SK-N-SH (cell line): ENCODE results near the gene KRTAP9-7. TPM values are rescaled to one million over a fixed set of nuclear protein-coding genes. Genes with fewer than 3 reads are reported as not detected.

Experiments used
- CTCF ChIA-PET: fragments of 300-600, 350-600 bp; formaldehyde crosslinking; extraction: SDS; loops from one replicate; lab custom pipeline; 2021; lab: Yijun Ruan, JAX
- POLR2A ChIA-PET: fragments of 350-600 bp; sonication (Branson Sonifier 250); formaldehyde crosslinking; extraction: SDS; loops from one replicate; lab custom pipeline; 2020; ENCODE audit warnings: antibody characterized with exemption, inconsistent platforms; lab: Yijun Ruan, JAX
- DNase-seq: peaks from one replicate; pipeline ENCODE4 v3.0.0; 2012
- H2AFZ ChIP-seq: fragments of 200-600 bp; sonication (generic); 2 replicates; pipeline ENCODE4 v1.8.1; 2016; ENCODE audit warnings: antibody characterized with exemption, mild to moderate bottlenecking, low read depth
- H3F3A ChIP-seq: fragments of 200-600 bp; sonication (generic); replicated peaks from 2 replicates; pipeline ENCODE3; 2016; ENCODE audit warnings: antibody characterized with exemption, mild to moderate bottlenecking; ENCODE audit not compliant: insufficient read depth
- H3K27ac ChIP-seq, 2 experiments: fragments of 200-500 bp in 1 of 2; fragments of 200-600 bp in 1 of 2; sonication (Bioruptor generic) in 1 of 2; sonication (generic), shearing (Covaris generic) in 1 of 2; 2 replicates each; pipeline versions ENCODE4 v1.5.1 to v1.6.1; 2014 to 2016; ENCODE audit warnings: low read depth in 2 of 2, inconsistent platforms in 1 of 2, low read length in 1 of 2, mild to moderate bottlenecking in 1 of 2, mixed read lengths in 1 of 2
- H3K27me3 ChIP-seq: fragments of 200-600 bp; sonication (generic), shearing (Covaris generic); 2 replicates; pipeline ENCODE4 v1.6.1; 2016; ENCODE audit warnings: mixed run types; ENCODE audit not compliant: insufficient read depth
- H3K36me3 ChIP-seq, 2 experiments: fragments of 200-500 bp in 1 of 2; fragments of 200-600 bp in 1 of 2; sonication (Bioruptor generic) in 1 of 2; sonication (generic) in 1 of 2; replicated peaks in 1 of 2; 2 replicates each; pipeline versions ENCODE3 to v1.5.1; 2014 to 2016; ENCODE audit warnings: low read length in 1 of 2, mild to moderate bottlenecking in 1 of 2; ENCODE audit not compliant: insufficient read depth in 2 of 2, control insufficient read depth in 1 of 2
- H3K4me1 ChIP-seq, 2 experiments: fragments of 200-500 bp in 1 of 2; fragments of 200-600 bp in 1 of 2; sonication (Bioruptor generic) in 1 of 2; sonication (generic), shearing (Covaris generic) in 1 of 2; 2 replicates each; pipeline versions ENCODE4 v1.5.1 to v1.6.1; 2014 to 2016; ENCODE audit warnings: low read depth in 1 of 2, low read length in 1 of 2, mixed run types in 1 of 2; ENCODE audit not compliant: insufficient read depth in 2 of 2, control insufficient read depth in 1 of 2
- H3K4me2 ChIP-seq: fragments of 200-600 bp; sonication (generic), shearing (Covaris generic); 2 replicates; pipeline ENCODE4 v1.6.1; 2017; ENCODE audit warnings: mixed run types
- H3K4me3 ChIP-seq, 2 experiments: fragments of 200-500 bp in 1 of 2; fragments of 200-600 bp in 1 of 2; sonication (Bioruptor generic) in 1 of 2; sonication (generic), shearing (Covaris generic) in 1 of 2; 2 replicates each; pipeline versions ENCODE4 v1.5.1 to v1.8.1; 2014 to 2016; ENCODE audit warnings: low read depth in 2 of 2, inconsistent platforms in 1 of 2, low read length in 1 of 2, mild to moderate bottlenecking in 1 of 2, mixed read lengths in 1 of 2, moderate library complexity in 1 of 2
- H3K79me2 ChIP-seq: fragments of 200-600 bp; sonication (generic); 2 replicates; pipeline ENCODE4 v1.8.1; 2017; ENCODE audit warnings: mild to moderate bottlenecking; ENCODE audit not compliant: insufficient read depth
- H3K9ac ChIP-seq: fragments of 200-600 bp; sonication (generic); 2 replicates; pipeline ENCODE4 v1.6.1; 2017; ENCODE audit warnings: mixed run types
- H3K9me2 ChIP-seq: fragments of 200-600 bp; sonication (generic); 2 replicates; pipeline ENCODE4 v1.6.1; 2017; ENCODE audit warnings: mixed run types
- H3K9me3 ChIP-seq: fragments of 200-600 bp; sonication (generic); 2 replicates; pipeline ENCODE4 v1.6.1; 2017; ENCODE audit warnings: mixed run types, mild to moderate bottlenecking, moderate library complexity
- H4K20me1 ChIP-seq: fragments of 200-600 bp; sonication (generic); 2 replicates; pipeline ENCODE4 v1.6.1; 2017; ENCODE audit warnings: mild to moderate bottlenecking, mixed run types; ENCODE audit not compliant: insufficient read depth
- CHD2 ChIP-seq: fragments of 150-350 bp; IDR thresholded peaks from 2 replicates; pipeline ENCODE4 v1.6.1; 2018; ENCODE audit warnings: low read length; ENCODE audit not compliant: partially characterized antibody
- ELF1 ChIP-seq: IDR thresholded peaks from 2 replicates; pipeline ENCODE4 v1.4.0; 2012
- EP300 ChIP-seq, 2 experiments: IDR thresholded peaks; 2 replicates each; pipeline versions ENCODE4 v1.4.0 to v1.6.1; 2012; ENCODE audit warnings: borderline replicate concordance in 1 of 2, low read depth in 1 of 2, low read length in 1 of 2
- EZH2phosphoT487 ChIP-seq: fragments of 200-600 bp; sonication (generic); IDR thresholded peaks from 2 replicates; pipeline ENCODE4 v1.6.1; 2017; ENCODE audit warnings: low read depth, mixed run types, mild to moderate bottlenecking, antibody characterized with exemption, moderate library complexity, borderline replicate concordance
- FOSL2 ChIP-seq: IDR thresholded peaks from 2 replicates; pipeline ENCODE4 v1.4.0; 2012; ENCODE audit warnings: low read depth, mild to moderate bottlenecking, moderate library complexity, borderline replicate concordance
- FOXJ3 ChIP-seq: sonication (generic); formaldehyde crosslinking; IDR thresholded peaks from 2 replicates; pipeline ENCODE4 v1.5.1; 2020; ENCODE audit warnings: mild to moderate bottlenecking, missing genetic modification reagents
- FOXM1 ChIP-seq: IDR thresholded peaks from 2 replicates; pipeline ENCODE4 v1.4.0; 2012; ENCODE audit warnings: low read depth, mild to moderate bottlenecking
- MEF2A ChIP-seq: IDR thresholded peaks from 2 replicates; pipeline ENCODE4 v1.4.0; 2012; ENCODE audit warnings: low read depth, borderline replicate concordance
- MXI1 ChIP-seq: IDR thresholded peaks from 2 replicates; pipeline ENCODE4 v1.6.1; 2012; ENCODE audit warnings: mild to moderate bottlenecking, low read depth, low read length, improper control_type of control experiment
- POLR2AphosphoS5 ChIP-seq: IDR thresholded peaks from 2 replicates; pipeline ENCODE4 v1.6.1; 2012; ENCODE audit warnings: low read depth, low read length
- RCOR1 ChIP-seq: fragments of 150-350 bp; IDR thresholded peaks from 2 replicates; pipeline ENCODE4 v1.6.1; 2017; ENCODE audit warnings: antibody characterized with exemption, low read length
- RXRA ChIP-seq: IDR thresholded peaks from 2 replicates; pipeline ENCODE4 v1.4.0; 2012; ENCODE audit warnings: low read depth, mild to moderate bottlenecking, borderline replicate concordance
- SIN3A ChIP-seq: IDR thresholded peaks from 2 replicates; pipeline ENCODE4 v1.6.1; 2012; ENCODE audit warnings: low read depth, mild to moderate bottlenecking, low read length, moderate library complexity, borderline replicate concordance
- WGBS: methylation state at CpG from one replicate; pipeline ENCODE4 v1.1.6; 2017; ENCODE audit warnings: low lambda C conversion rate; 5-methylcytosine and 5-hydroxymethylcytosine counted together
- polyA plus RNA-seq, 3 experiments: library from polyadenylated mRNA; depleted of rRNA; stranded (reverse); fragments of >200 nt; gene quantifications; 2 replicates each; pipeline ENCODE4 v1.2.3, GENCODE V29; 2012
- TF ChIP-seq, protein P1 (sequence below): IDR thresholded peaks from 2 replicates; pipeline ENCODE4 v1.4.0; 2012; ENCODE audit warnings: low read depth, borderline replicate concordance
- TF ChIP-seq, protein P2 (sequence below): IDR thresholded peaks from 2 replicates; pipeline ENCODE4 v1.4.0; 2012; ENCODE audit warnings: low read depth
- TF ChIP-seq, protein P3 (sequence below): fragments of 150-350 bp; IDR thresholded peaks from 2 replicates; pipeline ENCODE4 v1.6.1; 2016; ENCODE audit warnings: mild to moderate bottlenecking, low read depth, low read length
- TF ChIP-seq, protein P4 (sequence below): IDR thresholded peaks from 2 replicates; pipeline ENCODE4 v1.6.1; 2012; ENCODE audit warnings: mild to moderate bottlenecking, low read depth, low read length, moderate library complexity

Gene KRTAP9-7
- polyA plus RNA-seq, 1 of the 3 experiments (the other 2 are of a cell fraction), result not detected

DNA sequence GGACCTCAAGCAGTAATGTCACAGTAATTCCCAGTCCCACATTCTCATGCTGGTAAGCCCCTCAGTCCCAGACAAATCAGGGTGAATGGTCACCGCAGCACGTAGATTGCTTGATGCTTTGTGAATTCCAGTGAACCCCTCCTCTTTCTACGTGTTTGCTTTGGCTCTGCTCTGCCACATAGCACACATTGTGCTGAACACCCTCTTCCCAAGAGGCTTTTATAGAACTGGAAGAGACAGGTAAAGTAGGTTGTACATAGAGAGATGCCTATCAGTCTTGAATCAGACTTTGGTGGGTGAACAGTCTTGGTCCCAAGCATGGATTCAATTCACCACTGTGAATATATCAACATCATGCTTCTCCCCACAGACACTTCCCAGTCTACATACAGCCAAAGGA, 10.9 kb upstream of the KRTAP9-7 start:
- Histone ChIP-seq H3K9ac (no peak overlapping the region), H3K4me3 (no peak overlapping the region), H3K4me1 (no peaks in the 10 kb centered on the region), H3F3A (no peaks in the 10 kb centered on the region), H3K36me3 (no peaks in the 10 kb centered on the region), H4K20me1 (no peaks in the 10 kb centered on the region), H3K9me2 (no peaks in the 10 kb centered on the region), H3K9me3 (no peaks in the 10 kb centered on the region), H3K4me2 (no peak overlapping the region), H2AFZ (no peak overlapping the region), H3K79me2 (no peaks in the 10 kb centered on the region), H3K27ac (no peak overlapping the region), H3K27me3 (peaks cover 8% of the 10 kb centered on the region; the same call in 1 of the 2 replicates)
- no peak for TF ChIP-seq RCOR1
- POLR2A ChIA-PET, result no interaction called here
- CTCF ChIA-PET, result no interaction called here
- DNase-seq, result no peak
- 21% methylated on average over 3 of the region's 3 CpGs for WGBS

DNA sequence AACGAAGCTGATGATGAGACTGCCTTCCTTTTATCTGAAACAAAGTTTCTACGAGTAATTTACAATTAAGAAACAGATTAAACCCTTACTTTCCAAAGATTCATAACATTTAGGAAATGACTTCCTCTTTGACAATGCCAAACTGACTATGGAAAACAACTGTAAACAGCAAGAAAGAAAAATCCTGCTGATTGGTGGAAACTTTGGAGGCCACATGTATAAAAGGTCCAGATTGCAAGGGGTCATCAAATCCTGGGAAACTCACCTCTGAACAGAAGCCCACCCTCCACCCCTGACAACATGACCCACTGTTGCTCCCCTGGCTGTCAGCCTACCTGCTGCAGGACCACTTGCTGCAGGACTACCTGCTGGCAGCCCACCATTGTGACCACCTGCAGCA, 10.4 kb upstream of the KRTAP9-7 start, which contains the start of gene KRTAP9-6:
Gene KRTAP9-6 (plus strand): TSS at position 301 of the 400 bp plus-strand sequence. CDS start 0 bp downstream, at position 301.
- Histone ChIP-seq H3K4me3 (no peak within 1 kb of the TSS), H3K27me3 (peaks cover 8% of the 10 kb centered on the region; the same call in 1 of the 2 replicates), H3K36me3 (no peaks in the 10 kb centered on the region), H3K27ac (no peak within 1 kb of the TSS), H3K9me2 (no peaks in the 10 kb centered on the region), H3K9ac (no peak within 1 kb of the TSS), H3K4me1 (no peaks in the 10 kb centered on the region), H3K4me2 (no peak within 1 kb of the TSS), H3F3A (no peaks in the 10 kb centered on the region), H4K20me1 (no peaks in the 10 kb centered on the region)
- 5% methylated on average over 2 of the region's 2 CpGs for WGBS
- CTCF ChIA-PET, result no interaction called here
- POLR2A ChIA-PET, result no interaction called here
- no peak for TF ChIP-seq ELF1
- no peak for TF ChIP-seq FOSL2
- TF ChIP-seq EP300 (IDR thresholded peaks at IDR 0.05; ENCODE audit: borderline replicate concordance in 1 of 2, low read depth in 1 of 2, low read length in 1 of 2), result no peak
- TF ChIP-seq, protein P1, sequence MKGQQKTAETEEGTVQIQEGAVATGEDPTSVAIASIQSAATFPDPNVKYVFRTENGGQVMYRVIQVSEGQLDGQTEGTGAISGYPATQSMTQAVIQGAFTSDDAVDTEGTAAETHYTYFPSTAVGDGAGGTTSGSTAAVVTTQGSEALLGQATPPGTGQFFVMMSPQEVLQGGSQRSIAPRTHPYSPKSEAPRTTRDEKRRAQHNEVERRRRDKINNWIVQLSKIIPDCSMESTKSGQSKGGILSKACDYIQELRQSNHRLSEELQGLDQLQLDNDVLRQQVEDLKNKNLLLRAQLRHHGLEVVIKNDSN, result no peak
- TF ChIP-seq, protein P2, sequence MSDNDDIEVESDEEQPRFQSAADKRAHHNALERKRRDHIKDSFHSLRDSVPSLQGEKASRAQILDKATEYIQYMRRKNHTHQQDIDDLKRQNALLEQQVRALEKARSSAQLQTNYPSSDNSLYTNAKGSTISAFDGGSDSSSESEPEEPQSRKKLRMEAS, result no peak
- TF ChIP-seq CHD2, result no peak
- TF ChIP-seq MXI1, result no peak
- TF ChIP-seq FOXJ3 (CRISPR knock-in tag), result no peak
- TF ChIP-seq FOXM1, result no peak
- no peak for TF ChIP-seq MEF2A
- no peak for TF ChIP-seq RXRA
- TF ChIP-seq, all 33 proteins: peak for 0
- Histone ChIP-seq H3K9me3 (no peaks in the 10 kb centered on the region), H3K79me2 (no peaks in the 10 kb centered on the region), H2AFZ (no peak within 1 kb of the TSS)
- no peak for DNase-seq

DNA sequence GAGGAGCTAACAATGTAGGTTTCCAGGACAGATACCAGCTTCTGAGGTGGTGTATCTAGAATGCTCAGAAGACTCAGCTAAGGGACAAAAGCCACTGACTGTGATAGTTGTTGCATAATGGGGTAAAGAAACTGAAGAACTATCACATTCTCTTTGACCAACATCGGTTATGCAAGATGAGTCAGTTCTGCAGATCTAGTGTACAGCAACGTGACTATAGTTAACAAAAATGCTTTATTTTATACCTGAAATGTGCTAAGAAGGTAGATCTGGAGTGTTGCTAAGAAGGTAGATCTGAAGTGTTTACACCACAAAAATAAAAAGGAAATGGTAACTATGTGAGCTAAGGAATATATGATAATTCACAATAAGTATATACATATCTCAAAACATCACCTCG, 7.8 kb upstream of the KRTAP9-7 start:
- DNase-seq, result no peak
- no peak overlapping the region for H3K27ac ChIP-seq
- 61% methylated on average over 3 of the region's 3 CpGs for WGBS
- ChIA-PET CTCF (no interaction called here), POLR2A (no interaction called here)
- no peaks in the 10 kb centered on the region for H3F3A ChIP-seq
- no peaks in the 10 kb centered on the region for H3K9me3 ChIP-seq
- no peak overlapping the region for H2AFZ ChIP-seq
- H3K4me1 ChIP-seq, result no peaks in the 10 kb centered on the region
- H3K36me3 ChIP-seq, result no peaks in the 10 kb centered on the region
- no peaks in the 10 kb centered on the region for H4K20me1 ChIP-seq
- H3K9ac ChIP-seq, result no peak overlapping the region
- H3K4me3 ChIP-seq, result no peak overlapping the region
- no peaks in the 10 kb centered on the region for H3K79me2 ChIP-seq
- H3K27me3 ChIP-seq, result peaks cover 4% of the 10 kb centered on the region; the same call in 1 of the 2 replicates
- H3K4me2 ChIP-seq, result no peak overlapping the region
- H3K9me2 ChIP-seq, result no peaks in the 10 kb centered on the region
- TF ChIP-seq, protein P1, result no peak
- TF ChIP-seq POLR2AphosphoS5, result no peak
- TF ChIP-seq EZH2phosphoT487, result no peak
- TF ChIP-seq, protein P3, sequence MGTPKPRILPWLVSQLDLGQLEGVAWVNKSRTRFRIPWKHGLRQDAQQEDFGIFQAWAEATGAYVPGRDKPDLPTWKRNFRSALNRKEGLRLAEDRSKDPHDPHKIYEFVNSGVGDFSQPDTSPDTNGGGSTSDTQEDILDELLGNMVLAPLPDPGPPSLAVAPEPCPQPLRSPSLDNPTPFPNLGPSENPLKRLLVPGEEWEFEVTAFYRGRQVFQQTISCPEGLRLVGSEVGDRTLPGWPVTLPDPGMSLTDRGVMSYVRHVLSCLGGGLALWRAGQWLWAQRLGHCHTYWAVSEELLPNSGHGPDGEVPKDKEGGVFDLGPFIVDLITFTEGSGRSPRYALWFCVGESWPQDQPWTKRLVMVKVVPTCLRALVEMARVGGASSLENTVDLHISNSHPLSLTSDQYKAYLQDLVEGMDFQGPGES, result no peak
- TF ChIP-seq, protein P4, sequence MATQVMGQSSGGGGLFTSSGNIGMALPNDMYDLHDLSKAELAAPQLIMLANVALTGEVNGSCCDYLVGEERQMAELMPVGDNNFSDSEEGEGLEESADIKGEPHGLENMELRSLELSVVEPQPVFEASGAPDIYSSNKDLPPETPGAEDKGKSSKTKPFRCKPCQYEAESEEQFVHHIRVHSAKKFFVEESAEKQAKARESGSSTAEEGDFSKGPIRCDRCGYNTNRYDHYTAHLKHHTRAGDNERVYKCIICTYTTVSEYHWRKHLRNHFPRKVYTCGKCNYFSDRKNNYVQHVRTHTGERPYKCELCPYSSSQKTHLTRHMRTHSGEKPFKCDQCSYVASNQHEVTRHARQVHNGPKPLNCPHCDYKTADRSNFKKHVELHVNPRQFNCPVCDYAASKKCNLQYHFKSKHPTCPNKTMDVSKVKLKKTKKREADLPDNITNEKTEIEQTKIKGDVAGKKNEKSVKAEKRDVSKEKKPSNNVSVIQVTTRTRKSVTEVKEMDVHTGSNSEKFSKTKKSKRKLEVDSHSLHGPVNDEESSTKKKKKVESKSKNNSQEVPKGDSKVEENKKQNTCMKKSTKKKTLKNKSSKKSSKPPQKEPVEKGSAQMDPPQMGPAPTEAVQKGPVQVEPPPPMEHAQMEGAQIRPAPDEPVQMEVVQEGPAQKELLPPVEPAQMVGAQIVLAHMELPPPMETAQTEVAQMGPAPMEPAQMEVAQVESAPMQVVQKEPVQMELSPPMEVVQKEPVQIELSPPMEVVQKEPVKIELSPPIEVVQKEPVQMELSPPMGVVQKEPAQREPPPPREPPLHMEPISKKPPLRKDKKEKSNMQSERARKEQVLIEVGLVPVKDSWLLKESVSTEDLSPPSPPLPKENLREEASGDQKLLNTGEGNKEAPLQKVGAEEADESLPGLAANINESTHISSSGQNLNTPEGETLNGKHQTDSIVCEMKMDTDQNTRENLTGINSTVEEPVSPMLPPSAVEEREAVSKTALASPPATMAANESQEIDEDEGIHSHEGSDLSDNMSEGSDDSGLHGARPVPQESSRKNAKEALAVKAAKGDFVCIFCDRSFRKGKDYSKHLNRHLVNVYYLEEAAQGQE, result no peak
- TF ChIP-seq SIN3A, result no peak
